Stimulated activated CD4-positive, alpha-beta T cell treated with anti-CD3 and anti-CD28 coated beads, TNF-alpha, amount 100 ng/mL, for 1 hour (primary cell): ENCODE data around the gene SNAI3.
A peak's percentile ranks its signal among the peaks of the same experiment; 100 is the strongest.

ENCODE experiments used
- DNase-seq, 3 donors: peaks; one replicate each; pipeline ENCODE4 v3.0.0-alpha.2; 2020; ENCODE audit warnings: low read depth in 3 of 3, low spot score in 1 of 3

Gene SNAI3

DNA sequence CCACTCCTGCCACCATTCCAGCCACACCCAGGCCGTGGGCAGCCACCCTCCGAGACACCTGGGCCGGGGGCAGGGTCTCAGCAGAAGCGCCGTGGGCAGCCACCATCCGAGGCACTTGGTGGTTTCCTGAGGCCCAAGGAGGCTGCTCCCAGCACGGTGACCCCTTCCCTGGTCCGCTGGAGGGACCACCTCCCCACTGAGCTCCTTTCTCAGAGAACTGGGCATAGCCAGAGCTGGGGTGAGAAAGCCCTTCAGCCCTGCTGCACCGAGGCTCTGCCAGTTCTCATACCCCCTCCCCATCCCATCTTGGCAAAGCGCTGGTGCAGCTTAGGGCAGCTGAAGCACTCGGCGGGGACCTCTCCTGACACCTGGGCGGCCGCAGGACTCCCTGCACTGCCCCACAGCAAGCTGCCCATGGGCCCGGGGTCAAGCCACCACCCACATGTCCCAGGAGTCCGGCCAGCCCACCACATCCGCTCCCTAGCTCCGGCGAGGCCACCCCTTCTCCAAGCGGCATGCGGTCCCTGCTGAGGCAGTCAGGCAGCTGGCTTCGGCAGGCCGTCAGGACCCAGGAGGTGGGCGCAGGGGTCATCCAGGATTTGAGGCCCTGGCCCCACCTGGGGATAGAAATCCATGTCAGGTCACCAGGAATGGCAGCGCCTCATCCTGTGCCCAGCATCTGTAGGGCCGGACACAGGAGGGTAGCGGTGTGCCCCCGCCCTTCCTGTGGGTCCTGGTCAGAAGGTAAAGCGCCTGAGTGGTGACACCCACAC lies 34.1 kb downstream of the SNAI3 start:
- no peak for DNase-seq

DNA sequence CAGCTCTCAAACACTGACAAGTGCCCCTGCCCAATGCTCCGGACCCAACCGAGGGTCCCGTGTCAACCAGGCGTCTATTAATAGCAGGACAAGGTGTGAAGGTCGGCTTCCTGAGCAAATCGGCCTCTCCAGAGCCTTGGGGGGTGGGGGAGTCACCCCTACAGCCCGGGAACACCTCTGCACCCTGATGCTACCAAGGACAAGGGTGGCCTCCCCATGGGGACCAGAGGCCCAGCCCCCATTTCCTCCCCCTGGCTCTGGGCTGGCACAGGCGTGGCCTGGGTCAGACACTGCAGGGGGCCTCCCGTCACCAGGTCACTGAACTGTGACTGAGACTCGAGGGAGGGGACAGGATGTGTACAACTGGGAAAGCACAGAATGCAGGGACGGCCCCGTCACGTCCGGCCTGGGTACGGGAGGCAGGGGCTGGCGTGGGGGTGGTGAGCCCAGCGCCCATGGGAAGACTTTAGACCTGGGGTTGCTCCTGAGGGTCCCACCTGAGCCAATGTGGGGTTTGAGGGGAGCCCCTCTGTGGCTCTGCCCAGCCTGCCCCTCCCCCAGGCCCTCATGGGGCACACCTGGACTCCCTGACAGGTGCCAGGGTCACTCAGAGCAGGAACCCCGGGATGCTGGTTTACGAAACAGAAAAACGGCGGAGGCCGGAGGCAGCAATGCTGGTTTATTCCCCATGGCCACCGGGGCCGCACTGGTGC lies 34.9 kb downstream of the SNAI3 start:
- DNase-seq: peak; percentile 22 to 49 (median 42)

DNA sequence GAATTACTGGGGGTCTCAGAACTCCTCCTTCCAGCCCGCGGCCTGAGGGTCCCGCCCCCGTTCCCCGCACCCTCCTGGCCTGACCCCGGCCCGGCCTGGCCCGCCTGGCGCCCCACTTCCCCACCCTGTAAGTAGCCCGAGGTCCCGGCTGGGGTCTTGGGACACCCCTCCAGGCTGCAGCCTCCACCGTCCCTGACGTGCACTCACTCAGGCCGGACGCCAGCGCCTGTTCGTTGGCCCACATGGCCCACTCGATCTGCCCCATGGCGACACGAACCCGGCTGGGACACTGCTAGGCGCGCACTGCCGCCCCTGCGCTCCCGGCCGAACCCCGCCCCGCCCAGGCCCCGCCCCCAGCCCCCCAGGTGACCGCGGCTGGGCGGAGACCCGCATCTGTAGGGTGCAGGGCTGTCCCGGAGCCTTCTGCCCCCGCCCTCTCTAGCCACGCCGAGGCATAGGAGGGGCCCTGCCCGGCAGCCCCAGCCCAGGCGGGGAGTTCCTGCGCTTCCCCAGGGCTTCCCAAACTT lies 35.5 kb downstream of the SNAI3 start, which contains the start of gene CYBA:
Gene CYBA (minus strand): TSS at position 305 of the 527 bp plus-strand sequence. CDS start 40 bp downstream, at position 265.
- peak; percentile 59 to 69 (median 63) for DNase-seq

DNA sequence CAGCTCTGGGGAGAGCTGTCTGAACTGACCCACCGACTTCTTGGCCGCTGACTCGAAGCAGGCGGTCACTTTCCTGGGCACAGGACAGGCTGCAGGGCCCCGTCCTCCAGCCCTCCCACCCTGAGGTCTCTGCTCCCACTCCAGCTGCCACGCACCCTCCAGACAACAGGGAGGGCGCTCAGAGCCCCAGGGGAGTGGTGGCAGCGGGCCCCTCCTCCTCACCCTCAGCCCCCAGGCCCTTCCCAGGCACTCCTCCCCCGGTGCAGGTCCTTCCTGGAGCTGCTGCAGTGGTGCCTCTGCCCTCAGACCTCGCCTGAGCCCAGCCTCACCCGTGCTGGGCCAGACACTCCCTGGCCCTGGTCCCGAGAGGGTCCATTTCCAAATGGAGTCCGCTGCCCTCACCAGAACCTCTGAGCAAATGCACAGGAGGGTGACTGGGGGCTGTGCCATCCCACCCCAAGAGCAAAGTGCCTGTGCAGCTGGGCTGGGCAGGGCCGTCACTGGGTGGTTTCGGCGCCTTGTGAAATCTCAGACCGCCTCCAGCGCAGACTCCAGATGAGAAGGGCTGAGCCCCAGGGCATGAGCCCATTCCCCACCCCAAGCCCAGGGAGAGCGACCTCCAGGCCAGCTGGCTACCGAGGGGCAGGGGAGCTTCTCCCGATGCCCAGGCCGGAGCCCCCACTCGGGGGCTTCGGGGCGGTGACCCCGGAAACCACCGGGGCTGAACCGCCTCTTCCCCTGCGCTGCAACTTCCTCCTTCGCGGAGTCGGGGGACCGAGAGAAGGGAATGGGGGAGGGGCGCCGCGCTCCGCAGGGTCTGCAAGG lies 36.2 kb downstream of the SNAI3 start:
- DNase-seq: peak in 1 of 3 donors; percentile 26

DNA sequence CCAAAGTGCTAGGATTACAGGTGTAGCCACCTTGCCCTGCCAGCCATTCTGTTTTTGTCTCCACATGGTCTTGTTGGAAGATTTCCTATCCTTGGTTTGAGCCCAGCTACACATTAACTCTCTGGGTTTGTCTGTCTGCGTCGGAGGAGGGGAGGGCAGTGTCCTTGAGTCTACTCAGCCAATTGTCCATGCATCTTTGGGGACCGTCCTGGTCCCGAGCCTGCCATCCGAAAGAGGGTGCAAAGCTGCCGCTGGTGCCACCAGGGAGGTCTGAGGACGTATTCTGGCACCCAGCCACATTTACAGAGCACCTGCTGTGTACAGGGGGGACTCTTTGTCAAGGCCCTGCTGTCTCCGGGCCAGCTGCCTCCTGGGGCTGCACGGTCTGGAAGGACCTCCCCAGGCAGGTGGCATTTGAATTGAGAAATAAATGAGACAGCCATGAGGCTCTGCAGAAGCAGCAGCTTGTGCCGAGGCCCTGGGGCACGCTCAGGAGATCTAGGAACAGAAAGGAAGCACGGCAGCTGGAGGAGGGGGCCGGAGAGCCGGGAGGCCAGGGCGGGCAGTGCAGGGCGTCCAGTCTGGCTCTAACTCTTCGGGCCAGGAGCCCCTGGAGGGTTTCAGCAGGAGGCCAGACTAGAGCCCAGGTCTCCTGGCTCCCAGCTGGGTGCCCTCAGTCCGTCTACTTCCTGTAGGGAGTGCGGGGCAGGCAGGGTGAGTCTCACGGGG lies 36.9 kb downstream of the SNAI3 start:
- DNase-seq: no peak

DNA sequence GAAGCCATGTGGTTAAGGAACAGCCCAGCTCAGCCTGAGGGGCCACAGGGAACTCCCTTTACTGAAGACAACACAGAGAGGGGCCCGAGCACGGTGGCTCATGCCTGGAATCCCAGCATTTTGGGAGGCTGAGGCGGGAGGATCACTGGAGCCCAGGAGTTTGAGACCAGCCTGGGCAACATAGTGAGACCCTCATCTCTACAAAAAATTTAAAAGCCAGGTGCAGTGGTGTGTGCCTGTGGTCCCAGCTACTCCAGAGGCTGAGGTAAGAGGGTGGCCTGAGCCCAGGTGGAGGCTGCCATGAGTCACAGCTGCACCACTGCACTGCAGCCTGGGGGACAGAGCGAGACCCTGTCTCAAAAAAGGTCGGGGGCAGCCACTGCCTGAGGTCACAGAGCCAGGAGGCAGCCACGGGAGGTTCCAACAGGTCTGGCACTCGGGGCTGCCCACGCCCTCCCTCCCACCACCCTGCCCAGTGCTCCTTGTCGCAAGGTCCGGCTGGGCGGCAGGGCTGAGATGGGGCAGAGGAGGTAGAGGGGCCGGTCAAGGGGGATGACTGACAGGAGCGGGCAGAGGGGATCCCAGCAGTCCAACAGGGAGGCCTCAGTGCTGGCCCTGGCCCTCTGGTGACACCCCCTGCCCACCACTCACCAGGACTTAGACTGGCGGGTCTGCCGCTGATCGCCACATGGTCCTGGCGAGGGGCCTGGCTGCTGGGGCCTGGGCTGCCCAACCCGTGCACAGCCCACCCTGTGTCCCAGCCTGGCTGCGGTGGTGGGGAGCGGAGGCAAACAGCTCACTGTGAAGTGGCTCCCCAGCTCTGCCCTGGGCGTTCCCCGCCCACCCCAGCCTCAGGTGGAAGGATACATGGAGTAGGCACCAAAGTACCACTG lies 38.9 kb downstream of the SNAI3 start:
- DNase-seq: no peak

DNA sequence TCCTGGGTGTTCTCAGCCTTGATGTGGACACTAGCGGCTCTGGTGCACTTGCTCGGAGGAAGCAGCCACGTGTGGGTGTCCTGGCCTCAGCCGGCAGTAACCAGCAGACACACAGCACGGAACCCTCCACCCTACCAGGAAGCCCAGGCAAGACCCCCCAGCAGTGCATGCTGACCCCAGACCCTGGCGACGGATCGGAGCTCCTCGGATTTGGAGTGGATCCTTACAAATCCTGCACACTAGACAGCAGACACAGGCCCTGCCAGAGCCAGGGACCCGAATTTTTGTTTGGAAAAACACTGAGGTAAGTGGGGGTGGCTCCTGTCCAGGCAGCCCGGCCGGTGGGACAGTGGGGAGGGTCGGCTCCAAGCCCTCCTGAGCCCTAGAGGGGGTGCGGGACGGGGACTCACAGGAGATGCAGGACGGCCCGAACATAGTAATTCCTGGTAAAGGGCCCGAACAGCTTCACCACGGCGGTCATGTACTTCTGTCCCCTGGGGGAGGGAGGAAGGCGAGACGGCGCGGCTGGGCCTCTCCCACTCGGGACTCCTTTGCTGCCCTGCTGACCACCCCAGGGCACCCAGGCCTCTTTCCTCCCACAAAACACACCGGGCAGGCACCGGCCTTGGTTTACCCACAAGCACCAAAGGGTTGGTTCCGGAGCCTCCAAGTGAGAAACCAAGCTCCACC lies 39.8 kb downstream of the SNAI3 start:
- DNase-seq: no peak

DNA sequence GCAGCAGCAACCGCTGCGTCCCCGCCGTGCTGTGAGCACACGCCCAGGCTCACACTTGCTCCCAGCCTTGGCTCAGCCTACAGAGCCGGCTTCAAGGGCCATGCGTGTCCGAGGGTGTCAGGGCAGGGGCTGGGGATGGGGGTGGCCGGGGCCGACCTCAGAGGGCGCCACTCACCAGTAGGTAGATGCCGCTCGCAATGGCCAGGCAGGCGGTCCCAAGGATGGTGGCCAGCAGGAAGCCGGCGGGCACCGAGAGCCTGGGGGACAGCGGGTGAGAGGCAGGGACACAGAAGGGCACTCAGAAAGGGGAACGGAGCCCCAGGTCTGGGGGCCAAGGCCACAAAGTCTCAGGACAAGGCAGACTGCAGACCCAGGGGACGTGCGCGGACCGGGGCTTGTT lies 40.4 kb downstream of the SNAI3 start:
- DNase-seq: no peak

DNA sequence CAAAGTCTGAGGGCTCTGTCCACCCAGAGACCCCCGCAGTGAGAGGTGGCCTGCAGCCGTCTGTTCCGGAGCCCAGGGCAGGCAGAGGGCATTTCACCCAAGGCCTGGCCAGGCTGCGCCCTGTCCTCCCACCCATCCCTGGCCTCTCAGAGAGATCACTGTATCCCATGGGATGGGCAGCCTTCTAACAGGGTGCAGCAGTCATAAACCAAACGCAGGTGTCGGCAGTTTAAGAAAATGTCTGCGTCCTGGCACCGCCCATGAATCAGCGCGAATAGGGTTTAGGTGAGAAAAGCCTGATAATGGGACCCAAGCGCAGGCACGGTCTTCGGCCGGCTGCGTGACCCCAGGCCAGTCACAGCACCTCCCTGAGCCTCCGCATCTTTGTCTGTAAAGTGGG lies 40.9 kb downstream of the SNAI3 start:
- no peak for DNase-seq

DNA sequence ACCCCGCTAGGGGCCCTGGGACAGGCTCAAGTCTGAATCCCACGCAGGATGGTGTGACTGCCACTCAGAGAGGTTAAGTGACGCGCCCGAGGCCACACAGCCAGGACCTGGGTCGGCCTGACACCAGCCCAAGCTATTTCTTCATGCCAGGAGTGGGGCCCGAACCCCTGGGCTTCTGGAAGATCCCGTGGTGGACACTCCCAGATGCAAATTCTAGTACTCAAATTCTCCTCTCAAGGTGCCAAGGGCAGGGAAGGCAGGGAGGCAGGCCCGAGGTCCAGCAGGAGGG lies 42.7 kb downstream of the SNAI3 start:
- no peak for DNase-seq

DNA sequence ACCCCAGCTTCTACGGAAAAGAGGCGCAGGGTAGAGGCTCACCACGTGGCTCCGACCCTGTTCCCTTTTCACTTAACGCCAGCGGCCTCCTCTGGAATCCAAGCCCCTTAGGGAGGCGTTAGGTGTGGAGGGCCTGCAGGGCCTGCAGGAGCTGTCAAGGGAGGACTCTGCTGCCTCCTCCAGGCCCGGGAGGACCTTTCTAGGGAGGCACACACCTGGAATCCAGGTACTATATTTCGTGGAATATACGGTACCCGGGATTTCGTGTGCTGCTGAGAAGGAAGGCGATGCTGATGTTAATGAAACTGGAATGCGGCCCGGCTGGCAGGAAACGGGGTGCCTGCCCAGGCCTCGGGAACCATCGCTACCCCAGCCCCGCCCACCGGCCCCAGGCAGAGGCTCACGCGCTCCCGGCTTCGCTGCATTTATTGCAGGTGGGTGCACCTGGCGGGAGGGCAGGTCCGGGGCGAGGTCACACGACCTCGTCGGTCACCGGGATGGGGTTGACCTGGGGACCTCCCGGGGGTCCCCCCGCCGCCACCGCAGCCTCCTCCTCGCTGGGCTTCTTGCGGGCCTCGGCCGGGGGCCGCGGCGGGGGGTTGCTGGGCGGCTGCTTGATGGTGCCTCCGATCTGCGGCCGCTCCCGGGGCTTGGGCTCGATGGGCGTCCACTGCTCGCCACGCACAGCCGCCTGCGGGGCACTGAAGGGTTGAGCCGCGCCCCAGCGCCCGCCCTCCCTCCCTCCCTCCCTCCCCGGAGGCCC lies 43.2 kb downstream of the SNAI3 start:
- DNase-seq: no peak

DNA sequence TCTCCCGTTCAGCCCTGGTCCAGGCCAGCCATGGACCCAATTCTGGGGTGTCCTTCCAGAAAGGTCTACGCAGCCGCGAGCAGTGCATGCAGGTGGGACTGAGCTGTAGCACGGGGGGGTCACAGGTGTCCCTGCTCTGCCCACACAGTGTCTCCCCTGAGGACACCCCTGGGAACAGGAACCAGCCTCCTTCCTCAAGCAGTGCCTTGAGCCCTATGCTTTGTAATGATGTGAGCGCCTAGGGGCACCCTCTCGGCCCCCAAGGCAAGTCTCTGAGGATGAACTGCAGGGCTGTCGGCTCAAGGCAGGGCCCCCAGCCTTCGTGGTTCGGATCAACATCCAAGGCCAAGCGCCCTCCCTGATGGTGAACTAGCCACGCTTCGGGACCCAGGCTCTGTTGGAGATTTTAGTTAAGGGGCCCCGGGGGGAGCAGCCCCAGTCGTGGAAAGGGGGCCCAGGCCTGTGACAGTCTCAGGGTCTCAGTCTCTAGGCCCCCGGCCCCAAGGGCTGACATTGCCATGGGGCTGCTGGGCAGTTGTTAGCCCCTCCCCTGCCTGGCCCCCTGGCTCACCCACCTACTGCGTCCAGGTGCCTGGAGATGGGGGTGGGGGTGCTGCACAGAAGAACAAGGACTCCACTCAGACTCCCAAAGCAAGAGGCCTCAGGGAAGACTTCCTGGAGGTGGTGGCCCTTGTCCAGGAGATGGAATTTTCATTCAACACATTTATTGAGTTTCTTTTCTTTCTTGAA lies 45.6 kb downstream of the SNAI3 start:
- DNase-seq: no peak

DNA sequence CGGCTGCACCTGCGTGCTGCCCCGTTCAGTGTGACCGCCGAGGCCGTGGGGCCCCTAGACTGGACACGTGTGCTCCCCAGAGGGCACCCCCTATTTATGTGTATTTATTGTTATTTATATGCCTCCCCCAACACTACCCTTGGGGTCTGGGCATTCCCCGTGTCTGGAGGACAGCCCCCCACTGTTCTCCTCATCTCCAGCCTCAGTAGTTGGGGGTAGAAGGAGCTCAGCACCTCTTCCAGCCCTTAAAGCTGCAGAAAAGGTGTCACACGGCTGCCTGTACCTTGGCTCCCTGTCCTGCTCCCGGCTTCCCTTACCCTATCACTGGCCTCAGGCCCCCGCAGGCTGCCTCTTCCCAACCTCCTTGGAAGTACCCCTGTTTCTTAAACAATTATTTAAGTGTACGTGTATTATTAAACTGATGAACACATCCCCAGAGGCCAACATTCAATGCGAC lies 46.2 kb downstream of the SNAI3 start:
- DNase-seq: no peak

DNA sequence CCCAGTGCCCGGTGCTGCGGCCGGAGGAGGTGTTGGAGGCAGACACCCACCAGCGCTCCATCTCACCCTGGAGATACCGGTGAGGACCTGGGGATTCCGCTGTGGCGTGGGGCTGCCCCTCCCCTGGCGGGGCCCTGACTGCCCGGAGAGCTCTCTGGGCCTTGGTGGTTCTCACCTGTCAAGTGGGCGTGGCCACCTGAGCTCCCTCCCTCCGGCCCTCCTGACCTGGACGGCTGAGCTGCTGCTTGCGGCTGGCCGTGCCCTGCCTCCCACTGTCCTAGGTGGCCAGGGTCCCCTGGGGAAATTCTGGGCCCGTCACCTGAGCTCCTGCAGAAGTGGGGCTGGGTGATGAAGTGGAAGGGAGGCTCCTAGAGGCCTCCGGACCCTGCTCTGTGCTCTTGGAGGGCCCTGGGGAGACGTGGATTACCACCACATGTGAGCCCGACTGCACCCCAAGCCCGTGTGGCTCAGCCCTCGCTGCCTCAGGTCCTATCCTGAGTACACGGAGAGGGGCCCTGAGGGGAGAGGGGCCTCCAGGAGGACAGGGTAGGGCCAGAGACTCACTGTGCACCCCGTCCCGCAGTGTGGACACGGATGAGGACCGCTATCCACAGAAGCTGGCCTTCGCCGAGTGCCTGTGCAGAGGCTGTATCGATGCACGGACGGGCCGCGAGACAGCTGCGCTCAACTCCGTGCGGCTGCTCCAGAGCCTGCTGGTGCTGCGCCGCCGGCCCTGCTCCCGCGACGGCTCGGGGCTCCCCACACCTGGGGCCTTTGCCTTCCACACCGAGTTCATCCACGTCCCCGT lies 46.9 kb downstream of the SNAI3 start:
- no peak for DNase-seq

DNA sequence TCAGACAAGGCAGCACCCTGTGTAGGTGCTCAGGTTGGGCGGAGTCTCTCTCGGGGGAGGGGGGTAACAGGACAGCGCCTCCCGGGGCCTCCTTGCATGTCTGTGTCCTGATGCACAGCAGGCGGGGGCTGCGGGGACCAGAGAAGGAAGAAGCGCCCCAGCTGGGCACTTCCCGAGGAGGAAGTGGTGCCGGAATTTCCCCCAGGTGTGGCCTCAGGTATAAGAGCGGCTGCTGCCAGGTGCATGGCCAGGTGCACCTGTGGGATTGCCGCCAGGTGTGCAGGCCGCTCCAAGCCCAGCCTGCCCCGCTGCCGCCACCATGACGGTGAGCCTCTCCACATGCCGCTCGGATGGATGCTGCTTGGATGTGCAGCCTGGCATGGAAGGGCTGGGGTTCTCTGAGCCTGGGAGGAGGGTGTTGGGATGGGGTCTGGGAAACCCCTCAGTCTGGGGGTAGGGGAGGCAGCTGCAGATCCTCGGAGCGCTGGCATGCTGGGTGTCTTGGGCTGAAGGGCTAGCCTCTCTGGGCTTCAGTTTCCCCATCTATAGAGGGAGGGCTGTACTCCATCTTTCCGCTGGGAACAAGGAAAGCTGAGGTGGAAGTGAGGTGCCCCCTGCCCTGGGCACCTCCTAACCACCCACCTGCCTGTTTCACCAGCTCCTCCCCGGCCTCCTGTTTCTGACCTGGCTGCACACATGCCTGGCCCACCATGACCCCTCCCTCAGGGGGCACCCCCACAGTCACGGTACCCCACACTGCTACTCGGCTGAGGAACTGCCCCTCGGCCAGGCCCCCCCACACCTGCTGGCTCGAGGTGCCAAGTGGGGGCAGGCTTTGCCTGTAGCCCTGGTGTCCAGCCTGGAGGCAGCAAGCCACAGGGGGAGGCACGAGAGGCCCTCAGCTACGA lies 47.7 kb downstream of the SNAI3 start, which contains the start of gene IL17C:
Gene IL17C (plus strand): TSS at position 250 of the 908 bp plus-strand sequence. CDS start 70 bp downstream, at position 320.
- no peak for DNase-seq
